Bronchial epithelial cell (primary cell): ENCODE data around the gene CAMK2D. TPM values are rescaled to one million over a fixed set of nuclear protein-coding genes. Genes with fewer than 3 reads are reported as not detected.

Source experiments
- DNase-seq: peaks from one replicate; pipeline ENCODE4 v3.0.0-alpha.2; 2010; ENCODE audit warnings: low read depth
- FAIRE-seq: peaks from 2 replicates; lab custom pipeline; 2011; peaks lifted over from hg19 to GRCh38; lab: Jason Lieb, UNC
- H3K27me3 ChIP-seq: 2 replicates; pipeline ENCODE4 v1.5.1; 2011; ENCODE audit warnings: low read length; ENCODE audit not compliant: control insufficient read depth, insufficient read depth
- H3K36me3 ChIP-seq: 2 replicates; pipeline ENCODE4 v1.5.1; 2011; ENCODE audit warnings: low read length; ENCODE audit not compliant: control insufficient read depth, insufficient read depth
- H3K4me3 ChIP-seq: 2 replicates; pipeline ENCODE4 v1.5.1; 2011; ENCODE audit warnings: mild to moderate bottlenecking, low read depth, low read length, control low read depth
- total RNA-seq: library from RNA; depleted of rRNA; stranded (reverse); fragments of >200 nt; gene quantifications from 2 replicates; pipeline ENCODE4 v1.2.1, GENCODE V29; 2014
- TF ChIP-seq, protein P1 (sequence below): IDR thresholded peaks from 2 replicates; pipeline ENCODE4 v1.5.1; 2011; ENCODE audit warnings: mild to moderate bottlenecking, moderate library complexity, low read length, control low read depth, inconsistent platforms; ENCODE audit not compliant: insufficient read depth, severe bottlenecking

Gene CAMK2D
- total RNA-seq, 1 donor from 2014 or later, result 50.8 TPM

DNA sequence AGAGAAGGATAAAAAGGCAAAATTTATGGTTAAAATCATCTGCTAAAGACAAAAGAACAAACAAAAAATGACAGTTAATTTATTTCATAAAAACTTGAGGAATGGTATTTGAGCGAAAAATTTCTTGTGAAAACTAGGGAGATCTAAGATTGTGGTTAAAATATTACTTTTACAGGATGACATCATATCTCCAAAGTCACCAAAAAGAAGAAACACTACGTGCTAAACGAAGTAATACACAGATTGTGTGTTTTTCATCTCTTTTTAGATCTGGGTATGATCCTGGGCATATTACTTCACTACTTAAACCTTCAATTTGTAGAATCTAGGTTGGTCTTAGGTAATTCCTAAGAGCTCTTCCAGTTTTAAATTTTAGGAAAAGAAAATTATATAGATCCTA lies 107.7 kb downstream of the CAMK2D start:
- Histone ChIP-seq H3K4me3 (no peak overlapping the region), H3K27me3 (no peaks in the 10 kb centered on the region), H3K36me3 (no peaks in the 10 kb centered on the region)
- no peak for DNase-seq
- no peak for FAIRE-seq
- TF ChIP-seq, protein P1, sequence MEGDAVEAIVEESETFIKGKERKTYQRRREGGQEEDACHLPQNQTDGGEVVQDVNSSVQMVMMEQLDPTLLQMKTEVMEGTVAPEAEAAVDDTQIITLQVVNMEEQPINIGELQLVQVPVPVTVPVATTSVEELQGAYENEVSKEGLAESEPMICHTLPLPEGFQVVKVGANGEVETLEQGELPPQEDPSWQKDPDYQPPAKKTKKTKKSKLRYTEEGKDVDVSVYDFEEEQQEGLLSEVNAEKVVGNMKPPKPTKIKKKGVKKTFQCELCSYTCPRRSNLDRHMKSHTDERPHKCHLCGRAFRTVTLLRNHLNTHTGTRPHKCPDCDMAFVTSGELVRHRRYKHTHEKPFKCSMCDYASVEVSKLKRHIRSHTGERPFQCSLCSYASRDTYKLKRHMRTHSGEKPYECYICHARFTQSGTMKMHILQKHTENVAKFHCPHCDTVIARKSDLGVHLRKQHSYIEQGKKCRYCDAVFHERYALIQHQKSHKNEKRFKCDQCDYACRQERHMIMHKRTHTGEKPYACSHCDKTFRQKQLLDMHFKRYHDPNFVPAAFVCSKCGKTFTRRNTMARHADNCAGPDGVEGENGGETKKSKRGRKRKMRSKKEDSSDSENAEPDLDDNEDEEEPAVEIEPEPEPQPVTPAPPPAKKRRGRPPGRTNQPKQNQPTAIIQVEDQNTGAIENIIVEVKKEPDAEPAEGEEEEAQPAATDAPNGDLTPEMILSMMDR, result no peak

DNA sequence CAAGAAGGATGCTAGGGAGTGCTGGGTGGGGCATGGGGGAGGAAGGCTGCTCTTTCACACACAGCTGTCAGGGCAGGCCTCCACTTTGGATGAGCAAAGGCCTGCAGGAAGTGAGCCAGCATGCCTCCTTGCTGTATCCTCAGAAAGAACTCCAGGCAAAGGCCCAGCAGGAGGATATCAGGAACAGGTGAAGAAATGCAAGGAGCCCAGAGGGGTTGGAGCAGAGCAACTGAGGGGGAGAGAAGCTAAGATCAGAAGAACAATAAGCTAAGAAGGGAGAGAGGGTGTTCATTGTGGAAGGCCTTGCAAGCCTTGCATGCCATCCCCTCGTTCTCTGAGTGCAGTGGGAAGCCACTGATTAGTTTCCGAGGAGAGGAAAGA lies 115.1 kb downstream of the CAMK2D start:
- H3K27me3 ChIP-seq, result no peaks in the 10 kb centered on the region
- DNase-seq (peak; percentile 71), FAIRE-seq (no peak)
- no peaks in the 10 kb centered on the region for H3K36me3 ChIP-seq
- TF ChIP-seq, protein P1, result no peak
- no peak overlapping the region for H3K4me3 ChIP-seq

DNA sequence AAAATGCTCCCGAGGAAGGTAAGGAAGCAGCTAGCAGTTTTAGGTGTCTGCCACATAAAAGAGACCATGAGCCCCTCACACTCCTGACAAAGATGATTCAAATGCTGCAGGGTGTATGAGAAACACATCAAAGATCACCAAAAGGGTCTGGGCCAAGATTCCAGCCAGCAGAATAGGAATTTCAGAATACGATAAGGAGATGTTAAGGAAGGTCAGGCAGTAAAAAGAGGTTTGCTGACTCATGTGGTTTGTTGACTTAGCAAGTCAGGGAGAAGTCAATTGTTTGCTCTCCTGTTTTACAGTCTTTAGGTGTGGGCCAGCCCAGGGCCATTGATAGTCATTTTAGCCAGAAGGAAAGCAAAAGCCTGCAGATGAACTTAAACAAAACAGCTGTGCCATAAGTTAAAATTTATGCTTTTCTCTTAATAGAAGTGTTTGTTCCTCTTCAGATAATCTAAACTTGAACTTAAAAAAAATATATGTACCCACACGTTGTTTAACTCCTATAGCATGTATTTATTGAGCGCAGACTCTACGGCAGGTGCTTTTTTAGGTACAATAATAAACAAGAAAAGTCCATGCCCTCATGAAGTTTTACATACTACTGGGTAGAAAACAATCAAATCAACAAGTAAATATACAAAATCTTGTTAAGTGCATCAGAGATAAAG lies 115.6 kb downstream of the CAMK2D start:
- DNase-seq, result peak; percentile 88
- Histone ChIP-seq H3K4me3 (no peak overlapping the region), H3K27me3 (no peaks in the 10 kb centered on the region), H3K36me3 (no peaks in the 10 kb centered on the region)
- FAIRE-seq, result no peak
- TF ChIP-seq, protein P1, result no peak

DNA sequence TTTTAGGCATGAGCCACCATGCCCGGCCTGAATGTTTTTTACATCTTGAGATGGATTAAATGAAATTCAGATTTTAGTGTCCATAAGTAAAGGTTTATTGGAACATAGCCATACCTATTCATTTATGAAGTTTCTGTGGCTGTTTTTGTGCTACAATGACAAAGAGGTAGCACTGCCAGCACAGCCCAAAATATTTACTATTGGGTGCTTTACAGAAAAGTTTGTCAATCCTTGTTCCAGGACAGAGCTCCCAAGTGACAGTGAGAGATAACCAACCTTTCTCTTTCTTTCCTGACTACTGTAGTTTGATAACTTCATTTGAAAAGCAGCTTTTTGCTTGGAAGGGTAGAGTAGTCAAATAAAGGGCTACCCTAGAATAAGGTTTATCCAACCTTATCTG lies 116.2 kb downstream of the CAMK2D start:
- TF ChIP-seq, protein P1, result no peak
- H3K36me3 ChIP-seq, result no peaks in the 10 kb centered on the region
- no peak overlapping the region for H3K4me3 ChIP-seq
- no peak for DNase-seq
- no peaks in the 10 kb centered on the region for H3K27me3 ChIP-seq
- FAIRE-seq, result no peak

DNA sequence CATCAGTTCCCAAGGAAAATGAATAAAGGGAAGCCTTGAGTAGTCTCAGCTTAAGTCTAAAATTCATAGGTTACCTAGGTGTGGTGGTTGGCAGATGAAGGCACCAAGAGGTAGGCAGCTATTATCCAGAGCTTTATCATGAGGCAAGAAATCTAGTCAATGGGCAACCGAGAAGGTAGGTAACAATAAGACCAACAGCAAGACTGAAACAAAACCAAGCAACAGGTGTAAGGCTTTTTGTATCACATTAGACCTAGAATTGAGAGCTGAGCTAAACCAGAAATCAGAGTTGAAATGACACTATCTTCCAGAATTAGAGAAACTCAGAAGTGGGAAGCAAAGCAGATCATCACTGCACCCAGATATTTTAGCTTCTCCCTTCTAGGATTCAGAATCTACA lies 117.1 kb downstream of the CAMK2D start:
- no peaks in the 10 kb centered on the region for H3K36me3 ChIP-seq

More for the DNA sequence above, 117.1 kb downstream of the CAMK2D start:
- Histone ChIP-seq H3K27me3 (no peaks in the 10 kb centered on the region), H3K4me3 (no peak overlapping the region)
- TF ChIP-seq, protein P1, result no peak
- FAIRE-seq (no peak), DNase-seq (no peak)
